NCI-H1092 (cell line): ENCODE data around the gene TMEM119.
"Not testable (repeated sequence)": the region's sequence is repeated elsewhere in the genome, so short reads cannot be mapped to it uniquely, and the experiment has no call there.

ENCODE experiments used
- DNase-seq: peaks from one replicate; lab custom pipeline; 2025; lab: John Stamatoyannopoulos, UW

The TMEM119 gene

DNA sequence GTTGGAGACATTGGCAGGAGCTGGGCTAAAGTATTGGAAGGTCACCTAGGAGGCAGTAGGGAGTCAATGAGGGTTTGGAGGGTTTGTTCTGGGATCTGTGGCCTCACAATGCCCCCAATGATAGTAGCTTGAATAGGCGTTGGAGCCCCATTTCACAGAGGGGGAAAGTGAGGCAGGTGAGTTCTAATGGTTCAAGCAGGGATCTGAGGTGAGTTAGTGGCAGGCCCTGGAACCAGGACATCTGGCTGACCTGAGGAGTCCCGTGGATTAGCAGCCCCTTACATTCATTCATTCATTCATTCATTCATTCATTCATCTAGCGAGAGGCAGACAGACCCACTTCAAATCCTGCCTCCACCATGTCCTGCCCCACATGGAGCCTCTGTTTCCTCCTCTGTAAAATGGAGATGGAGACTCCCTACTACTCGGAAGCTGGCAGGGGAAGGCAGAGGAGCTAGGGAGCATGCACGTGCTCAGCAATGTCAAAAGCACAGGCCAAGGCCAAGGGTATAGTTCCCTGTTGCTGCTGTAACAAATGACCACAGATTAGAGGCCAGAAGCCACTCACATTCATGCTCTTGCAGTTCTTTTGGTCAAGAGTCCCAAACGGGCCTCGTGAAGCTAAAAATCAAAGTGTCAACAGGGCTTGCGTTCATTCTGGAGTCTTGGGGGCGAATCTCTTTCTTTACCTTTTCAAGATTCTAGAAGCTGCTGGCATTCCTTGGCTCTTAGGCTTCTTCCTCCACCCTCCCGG is 2.2 kb upstream of the TMEM119 start:
- DNase-seq: no peak

- DNase-seq: no peak
Measured at GRCh38 chr12:108599541-108599940, 1.7 kb upstream of the TMEM119 start.

GRCh38 chr12:108598553-108599250 is 818 bp upstream of the TMEM119 start:
- DNase-seq: no peak

GRCh38 chr12:108596854-108597558 is 878 bp downstream of the TMEM119 start:
- DNase-seq: no peak

DNA sequence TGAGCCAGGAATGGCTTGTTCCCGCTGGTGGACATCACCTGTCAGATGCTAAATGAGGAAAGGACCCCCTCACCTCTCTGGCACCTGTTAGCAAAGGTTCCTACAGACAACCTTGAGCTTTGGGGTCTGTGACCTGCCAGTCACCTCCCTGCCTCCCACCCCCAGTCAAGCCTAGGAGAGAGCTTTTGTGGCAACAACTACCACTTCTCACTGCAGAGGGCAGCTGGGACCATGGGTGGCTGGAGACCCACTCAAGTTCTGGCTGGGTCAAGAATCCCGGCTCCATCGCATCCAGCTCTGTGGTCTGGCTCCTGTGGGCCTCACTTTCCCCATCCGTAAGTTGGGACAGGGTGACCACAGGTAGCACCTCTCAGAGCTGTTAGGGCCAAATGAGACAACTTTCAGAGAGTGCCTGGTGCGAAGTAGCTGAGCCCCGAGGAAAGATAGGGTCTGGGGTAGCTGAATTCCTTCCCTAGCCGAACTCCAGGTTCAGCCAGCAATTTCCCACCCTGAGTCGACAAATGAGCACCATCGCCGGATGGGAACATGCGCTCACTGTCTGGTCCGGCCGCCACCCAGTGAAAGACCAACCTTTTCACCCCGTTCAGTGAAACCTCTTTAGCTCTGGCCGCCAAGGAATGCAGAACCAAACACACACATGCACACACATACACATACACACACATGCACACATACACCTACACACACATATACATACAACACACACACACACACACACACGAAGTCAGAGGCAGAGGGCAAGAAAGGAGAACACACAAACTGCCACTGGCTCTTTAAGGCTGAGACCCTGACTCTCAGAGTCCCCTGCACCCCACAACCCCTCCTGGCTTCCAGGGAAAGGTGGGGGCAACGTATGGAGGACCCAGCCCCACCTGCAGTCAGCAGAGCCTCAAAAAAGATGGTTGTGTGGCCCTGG is 1.9 kb downstream of the TMEM119 start:
- no peak for DNase-seq

DNA sequence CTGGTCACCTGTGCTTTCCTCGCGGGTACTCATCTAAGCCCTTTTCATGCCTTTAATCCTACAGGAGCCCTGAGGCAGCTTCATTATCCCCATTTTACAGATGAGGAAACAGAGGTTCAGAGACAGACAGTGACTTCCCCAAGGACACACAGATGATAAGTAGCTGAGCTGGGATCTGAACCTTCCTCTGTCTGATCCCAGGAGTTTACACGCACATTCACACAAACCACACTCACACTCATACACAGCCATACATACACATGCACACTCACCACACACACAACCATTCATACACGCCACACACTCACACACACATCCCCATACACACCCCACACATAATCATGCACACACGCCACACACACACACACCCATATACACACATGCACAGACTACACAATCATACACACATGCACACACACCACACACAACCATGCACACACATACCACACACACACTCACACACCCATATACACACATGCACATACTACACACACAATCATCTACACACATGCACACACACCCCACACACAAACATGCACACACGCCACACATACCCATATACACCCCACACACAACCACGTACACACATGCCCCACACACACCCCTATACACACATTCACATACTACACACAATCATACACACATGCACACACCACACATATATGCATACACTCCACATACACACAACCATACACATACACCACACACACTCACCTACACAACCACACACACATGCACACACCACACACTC is 2.7 kb downstream of the TMEM119 start:
- DNase-seq: no peak

DNA sequence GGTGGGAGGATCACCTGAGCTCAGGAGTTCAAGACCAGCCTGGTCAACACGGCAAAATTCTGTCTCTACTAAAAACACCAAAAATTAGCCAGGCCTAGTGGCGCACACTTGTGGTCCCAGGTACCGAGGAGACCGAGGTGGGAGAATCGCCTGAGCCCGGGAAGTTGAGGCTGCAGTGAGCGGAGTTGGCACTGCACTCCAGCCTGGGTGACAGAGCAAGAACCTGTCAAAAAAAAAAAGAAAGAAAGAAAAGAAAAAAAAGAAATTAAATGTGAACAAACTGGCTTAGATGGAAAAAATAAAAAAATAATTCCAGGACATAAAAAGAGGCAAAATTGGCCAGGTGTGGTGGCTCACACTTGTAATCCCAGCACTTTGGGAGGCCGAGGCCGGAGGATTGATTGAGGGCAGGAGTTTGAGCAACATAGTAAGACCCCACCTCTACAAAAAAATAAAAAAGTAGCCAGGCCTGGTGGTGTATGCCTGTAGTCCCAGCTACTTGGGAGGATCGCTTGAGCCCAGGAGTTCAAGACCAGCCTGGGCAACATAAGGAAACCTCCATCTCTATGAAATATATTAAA is 3.5 kb downstream of the TMEM119 start:
- DNase-seq: no peak

GRCh38 chr12:108592033-108592909 is 5.6 kb downstream of the TMEM119 start:
- no peak for DNase-seq

DNA sequence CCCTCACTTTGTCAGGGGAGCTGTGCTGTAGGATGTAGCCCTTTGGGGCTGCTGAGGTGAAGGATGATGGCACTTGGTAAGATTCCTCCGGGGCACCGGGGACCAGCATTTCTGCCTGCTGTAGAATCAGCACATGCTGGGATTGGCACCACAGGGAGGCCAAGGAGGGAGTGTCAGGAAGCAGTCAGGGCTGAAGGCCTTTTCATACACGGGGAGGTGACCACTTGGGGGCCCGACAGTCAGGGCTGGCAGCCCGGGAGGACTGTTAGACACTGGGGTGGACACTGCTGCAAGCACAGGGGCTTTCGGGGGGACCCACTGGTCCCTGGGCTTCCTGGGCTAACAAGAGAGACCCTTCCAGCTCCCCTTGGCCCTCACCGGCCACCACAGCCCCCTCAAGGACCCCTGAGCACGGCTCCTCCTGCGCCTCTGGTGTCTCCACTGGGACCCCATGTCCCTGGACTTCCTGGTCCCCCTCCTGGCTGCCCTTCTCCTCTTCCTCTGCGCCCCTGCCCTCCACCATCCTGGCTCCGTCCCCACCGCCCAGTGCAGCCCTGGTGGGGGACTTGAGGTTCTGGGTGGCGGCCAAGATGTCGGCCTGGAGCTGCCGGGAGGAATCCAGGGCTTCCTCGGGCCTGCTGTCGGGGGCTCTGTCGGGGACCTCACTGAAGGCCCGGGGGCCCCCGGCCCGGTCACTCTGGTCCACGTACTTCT is 6.5 kb downstream of the TMEM119 start:
- no peak for DNase-seq

DNA sequence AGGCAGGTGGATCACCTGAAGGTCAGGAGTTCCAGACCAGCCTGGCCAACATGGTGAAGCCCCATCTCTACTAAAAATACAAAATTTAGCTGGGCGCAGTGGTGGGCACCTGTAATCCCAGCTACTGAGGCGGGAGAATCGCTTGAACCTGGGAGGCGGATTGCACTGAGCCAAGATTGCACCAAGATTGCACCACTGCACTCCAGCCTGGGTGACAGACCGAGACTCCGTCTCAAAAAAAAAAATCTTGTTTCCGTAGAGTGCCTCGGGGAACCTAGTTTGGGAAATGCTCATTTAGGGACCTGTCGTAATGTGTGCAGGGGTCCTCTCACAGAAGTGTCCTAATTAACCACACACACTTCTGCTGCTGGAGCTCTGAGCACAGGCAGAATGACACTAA is 7.4 kb downstream of the TMEM119 start:
- DNase-seq: not testable (repeated sequence)

GRCh38 chr12:108589840-108590229 is 8.0 kb downstream of the TMEM119 start:
- DNase-seq: no peak

DNA sequence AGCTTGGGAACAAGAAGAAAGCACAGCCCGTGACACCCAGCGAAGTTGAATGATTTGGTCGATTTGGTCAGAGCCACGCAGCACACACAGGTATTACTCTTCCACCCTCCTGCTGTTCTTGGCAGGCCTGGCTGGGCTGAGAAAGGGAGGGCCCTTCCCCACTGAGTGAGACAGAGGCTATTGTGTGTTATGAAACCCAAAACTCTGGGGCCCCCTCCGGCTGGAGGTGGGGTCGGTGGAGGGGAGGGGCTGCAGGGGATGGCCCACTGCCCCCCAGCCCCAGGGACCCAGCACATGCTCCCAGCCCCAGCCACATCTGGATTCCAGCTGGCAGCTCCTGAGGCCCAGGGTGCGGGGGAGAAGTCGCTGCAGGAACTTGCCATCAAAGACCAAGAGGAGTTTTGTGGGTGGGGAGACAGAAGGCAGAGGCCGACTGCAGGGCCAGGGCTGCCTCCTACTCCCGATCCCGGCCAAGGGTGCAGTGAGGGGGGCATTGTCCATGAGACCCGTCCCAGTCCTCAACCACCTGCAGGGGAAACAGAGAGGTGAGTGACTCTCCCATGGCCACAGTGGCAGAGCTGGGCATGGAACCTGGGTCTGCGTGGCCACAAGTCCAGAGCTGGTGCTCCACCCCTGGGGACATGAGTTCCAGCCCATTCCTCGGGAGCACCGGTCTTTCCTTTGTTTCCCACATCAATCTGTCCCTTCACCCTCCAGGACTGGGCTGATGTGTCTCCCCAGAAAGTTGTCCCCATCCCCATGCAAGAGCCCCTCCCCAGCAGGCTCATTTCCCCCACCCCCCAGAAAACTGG is 8.7 kb downstream of the TMEM119 start:
- DNase-seq: no peak

- DNase-seq: no peak
Measured at GRCh38 chr12:108587826-108588225, 10.1 kb downstream of the TMEM119 start.

- no peak for DNase-seq
Measured at GRCh38 chr12:108586306-108586705, 11.6 kb downstream of the TMEM119 start.

GRCh38 chr12:108585864-108586263 is 12.0 kb downstream of the TMEM119 start:
- no peak for DNase-seq

DNA sequence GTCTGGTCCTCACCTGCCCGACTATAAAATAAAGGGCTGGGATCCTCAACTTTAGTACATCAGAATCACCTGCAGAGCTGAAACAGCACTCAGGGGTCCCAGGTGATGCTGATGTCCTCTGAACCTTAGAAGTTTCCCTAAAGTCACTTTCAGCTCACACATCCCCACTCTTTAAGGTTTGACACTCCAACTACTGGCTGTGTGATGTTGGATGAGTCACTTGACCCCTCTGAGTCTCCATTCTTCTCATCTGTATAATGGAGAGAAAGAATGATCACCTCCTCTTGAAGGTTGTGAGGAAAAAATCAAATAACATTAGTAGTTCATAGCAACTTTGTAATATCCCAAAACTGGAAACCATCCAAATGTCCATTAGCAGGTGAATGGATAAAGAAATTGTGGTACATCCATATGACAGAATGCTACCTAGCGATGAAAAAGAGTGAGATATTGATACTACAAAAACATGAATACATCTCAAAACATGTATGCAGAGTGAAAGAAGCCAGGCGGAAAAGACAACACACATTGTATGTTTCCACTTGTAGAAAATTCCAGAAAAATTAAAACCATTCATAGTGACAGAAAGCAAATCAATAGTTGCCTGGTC is 13.3 kb downstream of the TMEM119 start:
- no peak for DNase-seq

DNA sequence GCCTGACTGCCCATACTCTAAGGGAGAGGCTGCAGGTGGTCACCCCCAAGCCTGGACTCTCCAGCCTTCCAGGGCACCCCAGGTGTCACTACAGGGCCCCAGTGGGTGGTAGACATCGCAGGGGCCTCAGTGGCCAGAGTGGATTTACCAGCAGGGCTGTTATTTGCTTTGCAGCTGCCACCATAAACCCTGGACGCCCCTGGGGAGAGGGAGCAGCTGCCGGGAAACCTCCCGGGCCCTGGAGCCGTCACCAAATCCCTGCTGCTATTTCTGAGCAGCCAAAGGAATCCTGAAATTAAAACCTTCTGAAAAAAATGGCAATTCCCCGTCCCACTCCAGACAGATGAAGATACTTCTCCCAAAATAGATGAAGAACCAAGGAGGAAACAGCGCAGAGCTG is 13.9 kb downstream of the TMEM119 start:
- DNase-seq: no peak
